ENCODE results near the gene TGFB1I1. TPM values are rescaled to one million over a fixed set of nuclear protein-coding genes. Genes with fewer than 3 reads are reported as not detected.

TGFB1I1 gene
- total and polyA plus RNA-seq, 2 of the 13 experiments (the other 11 are each of a cell fraction or from before 2014, with no cell fraction given), result 0.80 to 2.9 TPM

- TF ChIP-seq ZNF160 (CRISPR knock-in tag; IDR thresholded peaks at IDR 0.05), result peak; percentile 63
- TF ChIP-seq MEF2D (CRISPR knock-in tag; IDR thresholded peaks at IDR 0.05), result peak; percentile 93
- no peak for TF ChIP-seq FOXP1 (IDR thresholded peaks at IDR 0.05)
- no peak; the same call in none of the 2 replicates for TF ChIP-seq FOXP1 (CRISPR knock-in tag; IDR thresholded peaks at IDR 0.05)
- TF ChIP-seq, protein P1, sequence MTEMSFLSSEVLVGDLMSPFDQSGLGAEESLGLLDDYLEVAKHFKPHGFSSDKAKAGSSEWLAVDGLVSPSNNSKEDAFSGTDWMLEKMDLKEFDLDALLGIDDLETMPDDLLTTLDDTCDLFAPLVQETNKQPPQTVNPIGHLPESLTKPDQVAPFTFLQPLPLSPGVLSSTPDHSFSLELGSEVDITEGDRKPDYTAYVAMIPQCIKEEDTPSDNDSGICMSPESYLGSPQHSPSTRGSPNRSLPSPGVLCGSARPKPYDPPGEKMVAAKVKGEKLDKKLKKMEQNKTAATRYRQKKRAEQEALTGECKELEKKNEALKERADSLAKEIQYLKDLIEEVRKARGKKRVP (CRISPR knock-in tag; IDR thresholded peaks at IDR 0.05), result peak in 1 of 2 experiments; percentile 94; a peak in 2 of 4 replicates
- TF ChIP-seq MED13 (CRISPR knock-in tag; IDR thresholded peaks at IDR 0.05), result peak; percentile 87
- peak; percentile 94 for TF ChIP-seq DNMT1 (CRISPR knock-in tag; IDR thresholded peaks at IDR 0.05)
- TF ChIP-seq ZNF530 (CRISPR knock-in tag; IDR thresholded peaks at IDR 0.05; ENCODE audit: low read depth), result no peak
- TF ChIP-seq ZFYVE20 (CRISPR knock-in tag; IDR thresholded peaks at IDR 0.05; ENCODE audit: borderline replicate concordance, low read depth), result peak; percentile 67; the same call in 1 of the 2 replicates
- TF ChIP-seq PCBP2 (optimal IDR thresholded peaks at IDR 0.05; ENCODE audit: low read depth, low read length, poor library complexity, severe bottlenecking), result no peak
- no peak for TF ChIP-seq SIX1 (CRISPR knock-in tag; IDR thresholded peaks at IDR 0.05; ENCODE audit: borderline replicate concordance)
- peak; percentile 86 for TF ChIP-seq ZNF367 (CRISPR knock-in tag; IDR thresholded peaks at IDR 0.05; ENCODE audit: borderline replicate concordance)
- TF ChIP-seq FLYWCH1 (CRISPR knock-in tag; IDR thresholded peaks at IDR 0.05), result no peak
- no peak for TF ChIP-seq KDM6A (CRISPR knock-in tag; IDR thresholded peaks at IDR 0.05; ENCODE audit: low read depth)
- peak; percentile 78; the same call in 1 of the 2 replicates for TF ChIP-seq SMAD1 (CRISPR knock-in tag; IDR thresholded peaks at IDR 0.05; ENCODE audit: borderline replicate concordance, low read depth)
- TF ChIP-seq SMAD3 (CRISPR knock-in tag; IDR thresholded peaks at IDR 0.05), result peak; percentile 84
- TF ChIP-seq ZNF12 (CRISPR knock-in tag; IDR thresholded peaks at IDR 0.05), result peak; percentile 56; the same call in 1 of the 2 replicates
- no peak; the same call in 1 of the 2 replicates for TF ChIP-seq CAMTA2 (CRISPR knock-in tag; IDR thresholded peaks at IDR 0.05; ENCODE audit: borderline replicate concordance)
- TF ChIP-seq CCAR2 (optimal IDR thresholded peaks at IDR 0.05; ENCODE audit: low read depth, low read length), result no peak
- no peak; the same call in 1 of the 2 replicates for TF ChIP-seq ZBTB20 (CRISPR knock-in tag; IDR thresholded peaks at IDR 0.05; ENCODE audit: borderline replicate concordance, low read depth)
- peak; percentile 66 for TF ChIP-seq ZNF598 (CRISPR knock-in tag; IDR thresholded peaks at IDR 0.05; ENCODE audit: borderline replicate concordance)
- TF ChIP-seq, protein P2, sequence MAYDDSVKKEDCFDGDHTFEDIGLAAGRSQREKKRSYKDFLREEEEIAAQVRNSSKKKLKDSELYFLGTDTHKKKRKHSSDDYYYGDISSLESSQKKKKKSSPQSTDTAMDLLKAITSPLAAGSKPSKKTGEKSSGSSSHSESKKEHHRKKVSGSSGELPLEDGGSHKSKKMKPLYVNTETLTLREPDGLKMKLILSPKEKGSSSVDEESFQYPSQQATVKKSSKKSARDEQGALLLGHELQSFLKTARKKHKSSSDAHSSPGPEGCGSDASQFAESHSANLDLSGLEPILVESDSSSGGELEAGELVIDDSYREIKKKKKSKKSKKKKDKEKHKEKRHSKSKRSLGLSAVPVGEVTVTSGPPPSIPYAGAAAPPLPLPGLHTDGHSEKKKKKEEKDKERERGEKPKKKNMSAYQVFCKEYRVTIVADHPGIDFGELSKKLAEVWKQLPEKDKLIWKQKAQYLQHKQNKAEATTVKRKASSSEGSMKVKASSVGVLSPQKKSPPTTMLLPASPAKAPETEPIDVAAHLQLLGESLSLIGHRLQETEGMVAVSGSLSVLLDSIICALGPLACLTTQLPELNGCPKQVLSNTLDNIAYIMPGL (CRISPR knock-in tag; IDR thresholded peaks at IDR 0.05; ENCODE audit: borderline replicate concordance in 1 of 2, low read depth in 1 of 2), result peak; percentile 90 to 98
- peak; percentile 41; the same call in 1 of the 2 replicates for TF ChIP-seq MAF1 (CRISPR knock-in tag; IDR thresholded peaks at IDR 0.05; ENCODE audit: borderline replicate concordance)
Observed at GRCh38 chr16:31458844-31459686, 12.9 kb upstream of the TGFB1I1 start, which contains the start of gene ARMC5 (continued).
